Kidney (tissue), 14 donors: ENCODE results near the gene ARF1. TPM values are rescaled to one million over a fixed set of nuclear protein-coding genes. Genes with fewer than 3 reads are reported as not detected.
A peak's percentile ranks its signal among the peaks of the same experiment; 100 is the strongest.

Experiments used
- DNase-seq, 5 donors: peaks; one replicate each; pipeline ENCODE4 v3.0.0-alpha.2; 2013 to 2020
- FAIRE-seq: peaks from 2 replicates; lab custom pipeline; 2012; peaks lifted over from hg19 to GRCh38; lab: Jason Lieb, UNC
- H3K27ac ChIP-seq, 2 donors: one replicate each; pipeline ENCODE4 v1.7.0; 2013; ENCODE audit warnings: low read depth in 2 of 2, low read length in 2 of 2, inconsistent platforms in 1 of 2
- H3K27me3 ChIP-seq: one replicate; pipeline ENCODE4 v1.7.1; 2013; ENCODE audit warnings: low read length, inconsistent platforms; ENCODE audit not compliant: control insufficient read depth, insufficient read depth
- H3K36me3 ChIP-seq, 3 donors: one replicate each; pipeline versions ENCODE4 v1.7.0 to v1.7.1; 2013; ENCODE audit warnings: low read length in 3 of 3, control low read depth in 1 of 3, inconsistent platforms in 1 of 3; ENCODE audit not compliant: insufficient read depth in 3 of 3, control insufficient read depth in 2 of 3
- H3K4me1 ChIP-seq, 3 donors: one replicate each; pipeline versions ENCODE4 v1.7.0 to v1.7.1; 2013; ENCODE audit warnings: low read length in 3 of 3, inconsistent platforms in 1 of 3, low read depth in 1 of 3; ENCODE audit not compliant: control insufficient read depth in 2 of 3, insufficient read depth in 2 of 3
- H3K4me3 ChIP-seq, 3 donors: one replicate each; pipeline versions ENCODE4 v1.7.0 to v1.8.1; 2013; ENCODE audit warnings: low read length in 3 of 3, control low read depth in 1 of 3, inconsistent platforms in 1 of 3
- H3K9ac ChIP-seq, 3 donors: one replicate each; pipeline versions ENCODE4 v1.7.0 to v1.7.1; 2013; ENCODE audit warnings: low read length in 3 of 3, control low read depth in 1 of 3, inconsistent platforms in 1 of 3
- H3K9me3 ChIP-seq, 3 donors: one replicate each; pipeline versions ENCODE4 v1.7.0 to v1.7.1; 2013; ENCODE audit warnings: low read length in 3 of 3, control low read depth in 1 of 3, inconsistent platforms in 1 of 3; ENCODE audit not compliant: control insufficient read depth in 2 of 3, insufficient read depth in 1 of 3
- CTCF ChIP-seq: IDR thresholded peaks from 3 replicates; pipeline ENCODE4 v1.5.1; 2012; ENCODE audit warnings: mild to moderate bottlenecking, moderate library complexity, borderline replicate concordance; ENCODE audit not compliant: insufficient read depth; ENCODE audit errors: extremely low read depth
- intact Hi-C: fragments of 100-400 bp; cut with DNase I; formaldehyde crosslinking; loops from one replicate; pipeline ENCODE4 v1.11.1; 2022
- polyA plus RNA-seq: library from polyadenylated mRNA; stranded (reverse); fragments of 350-450 nt; fragmentation: Illumina TruSeq; extraction: RNeasy Lipid Tissue Mini Kit (QIAGEN cat#74804); gene quantifications from one replicate; pipeline ENCODE4 v1.2.3, GENCODE V29; 2014; ENCODE audit warnings: low read depth, low replicate concordance; ENCODE audit not compliant: insufficient read depth
- total RNA-seq: library from RNA; stranded (reverse); fragmentation: NEBNext Ultra II Directional; extraction: Animal tissue kit (Norgen Biotek cat#: 25700); gene quantifications from one replicate; pipeline ENCODE4 v1.2.1, GENCODE V29; 2021
- donor health status: control.
- donor health status: control.
- donor health status: control.
- donor health status: control.
- donor health status: control.
- donor health status: DM: yes; HTN: yes; CAD: no.
- donor health status: Normal renal cell carcinoma (clear cell type).

Gene ARF1
- total and polyA plus RNA-seq, 2 donors from 2014 or later, result 383 to 398 TPM

- Histone ChIP-seq H3K9ac (no peak overlapping the region), H3K4me3 (no peak overlapping the region), H3K36me3 (peaks cover 0 to 24% (median 18%) of the 10 kb centered on the region in 3 donors), H3K4me1 (peaks cover 0 to 12% (median 4%) of the 10 kb centered on the region in 3 donors), H3K27me3 (no peaks in the 10 kb centered on the region), H3K9me3 (peaks cover 0 to 6% (median 0%) of the 10 kb centered on the region in 3 donors), H3K27ac (no peak overlapping the region)
- no peak for FAIRE-seq
- TF ChIP-seq CTCF, result no peak
- intact Hi-C loops, result no loop called here
- no peak for DNase-seq
Observed at GRCh38 chr1:228099331-228099732, 16.8 kb downstream of the ARF1 start.

- intact Hi-C loops, result no loop called here
- no peak for TF ChIP-seq CTCF
- peak in 2 of 5 donors; percentile 56 to 73 for DNase-seq
Observed at GRCh38 chr1:228100822-228101613, 18.5 kb downstream of the ARF1 start.

GRCh38 chr1:228101614-228101993 is 19.1 kb downstream of the ARF1 start:
- H3K9ac ChIP-seq, result peak overlapping the region in 1 of 3 donors; percentile 19
- H3K4me1 ChIP-seq, result peaks cover 0 to 7% (median 4%) of the 10 kb centered on the region in 3 donors
- peaks cover 0 to 30% (median 21%) of the 10 kb centered on the region in 3 donors for H3K36me3 ChIP-seq
- H3K27me3 ChIP-seq, result no peaks in the 10 kb centered on the region
- no peak overlapping the region for H3K27ac ChIP-seq
- no peaks in the 10 kb centered on the region for H3K9me3 ChIP-seq
- FAIRE-seq, result no peak
- TF ChIP-seq CTCF, result no peak
- DNase-seq, result peak in 2 of 5 donors; percentile 62 to 76
- H3K4me3 ChIP-seq, result peak overlapping the region in 1 of 3 donors; percentile 81
- intact Hi-C loops, result no loop called here

More at GRCh38 chr1:228100822-228101613, 18.5 kb downstream of the ARF1 start:
- Histone ChIP-seq H3K36me3 (peaks cover 0 to 24% (median 18%) of the 10 kb centered on the region in 3 donors), H3K9ac (peak overlapping the region in 1 of 3 donors; percentile 19), H3K27ac (no peak overlapping the region), H3K27me3 (no peaks in the 10 kb centered on the region), H3K4me3 (peak overlapping the region in 1 of 3 donors; percentile 81), H3K9me3 (no peaks in the 10 kb centered on the region), H3K4me1 (peaks cover 0 to 7% (median 4%) of the 10 kb centered on the region in 3 donors)
- no peak for FAIRE-seq
